HG02938 (cell line): Measurements from ENCODE around the gene SHCBP1.
"Not testable (repeated sequence)": the region's sequence is repeated elsewhere in the genome, so short reads cannot be mapped to it uniquely, and the experiment has no call there.

ENCODE experiments used
- ATAC-seq: cut with Tn5 transposase; IDR thresholded peaks from one replicate; pipeline ENCODE4 v1.9.1; 2021; ENCODE audit warnings: mild to moderate bottlenecking, moderate library complexity; ENCODE audit not compliant: unreplicated experiment

SHCBP1 gene

DNA sequence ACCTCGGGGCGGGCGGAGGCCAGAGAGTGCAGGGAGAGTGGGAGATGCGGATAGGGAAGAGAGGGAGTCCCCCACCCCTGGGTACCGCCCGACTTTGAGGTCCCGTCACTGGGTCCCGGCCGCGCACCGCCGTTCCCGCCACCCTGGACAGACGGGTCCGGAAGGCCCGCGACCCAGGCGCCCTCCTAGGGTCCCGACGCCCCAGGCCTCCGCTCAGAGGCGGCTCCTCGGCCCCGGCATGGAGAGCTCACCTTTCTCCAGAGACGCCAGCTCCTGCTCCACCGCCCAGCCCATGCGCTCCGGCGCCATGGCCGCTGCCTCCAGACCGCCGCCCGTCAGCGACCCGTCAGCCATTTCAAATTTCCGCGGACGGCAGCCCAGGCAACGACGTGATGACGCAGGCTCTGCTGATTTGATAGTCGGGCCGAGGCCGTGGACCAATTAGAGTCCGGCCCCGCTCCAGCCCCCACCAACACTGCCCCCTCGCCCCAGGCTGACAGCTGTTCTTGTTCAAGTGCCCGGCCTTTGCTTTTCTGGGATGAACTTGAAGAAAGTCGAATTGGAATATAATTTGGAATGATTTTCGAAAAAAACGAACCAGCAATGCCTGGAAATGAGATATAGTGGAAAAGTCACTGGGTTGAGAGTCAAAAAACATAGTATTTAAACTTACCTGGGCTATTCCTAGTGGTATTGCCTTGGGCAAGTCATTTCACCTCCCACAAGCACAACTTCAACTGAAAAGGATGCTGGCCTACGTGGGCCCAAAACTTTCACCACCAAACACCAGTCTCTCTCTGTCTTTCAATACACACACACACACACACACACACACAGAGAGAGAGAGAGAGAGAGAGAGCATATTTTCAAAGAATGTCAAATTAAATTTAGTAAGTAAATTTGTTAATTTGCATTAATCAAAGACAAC, at the start of gene SHCBP1:
Gene SHCBP1, minus strand, starts transcription at position 374 of the 928 bp plus-strand sequence. Its CDS starts 20 bp downstream, at position 354.
- ATAC-seq, result peak; percentile 82

- ATAC-seq, result no peak
Observed at GRCh38 chr16:46662123-46662522, 40.9 kb upstream of the SHCBP1 start.

- ATAC-seq, result peak; percentile 89
Observed at GRCh38 chr16:46658925-46659324, 37.7 kb upstream of the SHCBP1 start.

DNA sequence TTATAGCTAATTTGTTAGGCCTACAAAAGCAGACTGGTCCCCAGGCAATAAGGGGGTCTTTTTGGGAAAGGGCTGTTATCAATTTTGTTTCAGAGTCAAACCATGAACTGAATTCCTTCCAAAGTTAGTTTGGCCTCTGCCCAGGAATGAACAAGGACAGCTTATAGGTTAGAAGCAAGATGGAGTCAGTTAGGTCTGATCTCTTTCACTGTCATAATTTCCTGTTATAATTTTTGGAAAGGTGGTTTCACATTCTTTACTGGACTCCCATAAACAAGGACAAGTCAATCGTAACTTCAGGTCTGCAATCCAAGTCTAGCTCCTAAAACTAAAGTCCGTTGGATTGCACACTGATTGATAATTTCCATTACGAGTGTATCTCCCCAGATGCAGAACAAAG, 30.1 kb upstream of the SHCBP1 start:
- no peak for ATAC-seq

DNA sequence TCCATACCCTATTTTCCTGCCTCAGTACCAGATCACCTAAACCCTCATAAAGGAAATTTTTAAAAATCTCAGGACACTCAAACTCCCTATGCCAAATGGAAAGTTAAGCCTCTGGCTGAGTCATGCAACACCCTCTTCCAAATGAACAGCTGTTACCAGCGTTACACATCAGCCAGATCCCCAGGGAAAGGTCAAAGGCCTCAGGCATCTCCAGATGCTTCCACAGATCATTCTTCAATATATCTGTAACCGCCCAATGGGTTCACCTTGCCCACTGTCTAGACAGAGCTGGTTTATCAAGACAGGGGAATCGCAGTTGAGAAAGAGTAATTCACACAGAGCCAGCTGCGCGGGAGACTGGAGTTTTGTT, 29.1 kb upstream of the SHCBP1 start:
- ATAC-seq, result no peak

GRCh38 chr16:46649588-46650253, 28.5 kb upstream of the SHCBP1 start:
- no peak for ATAC-seq

DNA sequence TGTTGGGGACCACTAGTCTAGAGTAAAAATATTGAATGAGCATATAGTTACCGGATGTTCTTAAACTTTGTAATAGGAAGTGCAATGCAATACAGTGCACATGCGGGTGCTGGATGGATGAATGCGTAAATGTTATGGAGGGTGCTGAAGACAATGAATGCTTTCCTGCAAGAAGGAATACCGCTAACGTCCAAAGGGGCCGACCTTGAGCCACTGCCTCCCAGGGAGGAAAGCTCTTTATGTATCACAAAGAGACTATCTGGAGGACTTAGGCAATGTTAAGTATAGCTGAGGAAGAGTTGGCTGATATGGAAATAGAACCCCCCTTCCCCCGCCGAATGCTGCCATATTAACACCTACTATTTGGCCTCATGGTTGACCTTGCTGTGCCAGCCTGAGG, 27.5 kb upstream of the SHCBP1 start:
- no peak for ATAC-seq

- ATAC-seq, result no peak
Observed at GRCh38 chr16:46638947-46639925, 18.1 kb upstream of the SHCBP1 start.

DNA sequence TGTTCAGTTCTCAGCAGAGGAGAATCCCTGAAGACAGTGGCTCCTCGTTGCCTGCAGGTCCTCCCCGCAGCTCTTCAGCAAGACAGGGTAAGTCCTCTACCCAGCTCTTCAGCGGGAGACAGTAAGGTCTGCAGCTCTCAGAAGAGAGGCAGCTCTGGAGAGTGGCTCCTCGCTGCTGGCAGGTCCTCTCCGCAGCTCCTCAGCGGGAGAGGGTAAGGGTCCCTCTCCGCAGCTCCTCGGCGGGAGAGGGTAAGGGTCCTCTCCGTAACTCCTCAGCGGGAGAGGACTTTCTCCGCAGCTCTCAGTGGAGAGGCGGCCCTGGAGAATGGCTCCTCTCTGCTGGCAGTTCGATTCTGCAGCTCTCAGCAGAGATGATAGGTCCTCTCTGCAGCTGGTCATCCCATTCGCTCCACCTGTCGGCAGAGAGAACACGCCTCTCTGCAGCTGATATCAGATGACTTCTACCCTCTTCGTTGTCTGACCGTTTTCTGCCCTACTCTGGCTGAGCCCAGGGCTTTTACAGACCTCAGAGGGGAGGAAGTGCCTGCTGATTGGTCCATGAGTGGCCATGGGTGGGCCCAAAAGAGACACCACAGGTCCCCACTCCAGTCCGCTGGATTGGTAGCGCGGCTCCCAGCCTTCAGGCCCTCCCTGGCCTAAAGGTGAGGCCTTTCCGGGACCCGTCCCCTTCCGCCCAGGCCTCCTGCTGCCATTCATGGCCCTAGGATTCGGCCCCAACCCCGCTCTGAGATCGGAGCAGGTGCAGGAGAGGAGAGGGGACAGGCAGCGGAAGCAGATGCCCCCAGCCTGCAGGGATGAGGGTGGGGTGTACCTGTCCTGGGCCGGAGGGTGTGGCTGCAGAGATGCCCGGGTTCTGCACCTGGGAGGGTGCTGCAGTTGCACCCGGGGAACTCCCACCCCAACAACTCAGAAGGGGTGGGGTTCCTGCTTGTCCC, 11.9 kb upstream of the SHCBP1 start:
- no peak for ATAC-seq

DNA sequence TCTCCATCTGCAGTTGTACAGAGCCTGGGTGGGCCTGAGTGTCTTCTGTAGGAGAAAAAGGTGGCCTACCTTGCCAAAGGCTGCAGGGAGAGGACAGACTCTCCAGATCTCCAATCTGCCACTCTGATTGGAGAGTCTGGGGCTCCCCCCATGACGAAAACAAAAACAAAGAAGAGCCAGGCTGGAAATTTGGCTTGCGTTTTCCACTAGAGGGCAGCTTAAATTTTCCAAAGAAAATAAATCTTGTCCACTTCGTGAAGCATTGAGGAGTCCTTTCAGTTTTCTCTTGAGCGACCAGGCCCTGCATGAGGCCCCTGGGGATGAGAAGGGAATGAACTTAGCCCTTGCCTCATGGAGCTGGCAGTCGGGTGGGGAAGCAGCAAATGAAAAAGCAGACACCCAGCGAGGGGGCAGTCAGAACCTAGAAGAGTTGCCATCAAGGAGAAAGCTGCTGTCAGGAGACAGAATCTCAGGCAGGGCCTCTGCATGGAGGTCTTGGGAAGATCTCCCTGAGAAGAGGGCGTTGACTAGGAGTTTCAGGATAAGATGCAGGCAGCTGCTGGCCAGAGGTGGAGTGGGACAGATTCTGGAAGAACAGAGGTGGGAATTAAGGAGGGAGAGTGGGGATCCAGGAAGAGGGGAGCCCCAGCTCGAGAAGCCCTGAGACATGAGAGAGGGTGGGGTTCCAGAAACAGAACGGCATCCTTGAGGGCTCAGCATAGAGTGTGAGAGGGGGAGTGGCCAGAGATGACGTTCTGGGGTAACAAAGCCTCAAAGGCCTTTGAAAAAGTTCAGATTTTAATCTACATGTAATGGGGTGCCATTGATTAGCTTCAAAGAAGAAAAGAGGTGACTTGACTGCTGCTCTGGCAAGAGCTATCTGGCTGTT, 8.4 kb upstream of the SHCBP1 start:
- no peak for ATAC-seq

DNA sequence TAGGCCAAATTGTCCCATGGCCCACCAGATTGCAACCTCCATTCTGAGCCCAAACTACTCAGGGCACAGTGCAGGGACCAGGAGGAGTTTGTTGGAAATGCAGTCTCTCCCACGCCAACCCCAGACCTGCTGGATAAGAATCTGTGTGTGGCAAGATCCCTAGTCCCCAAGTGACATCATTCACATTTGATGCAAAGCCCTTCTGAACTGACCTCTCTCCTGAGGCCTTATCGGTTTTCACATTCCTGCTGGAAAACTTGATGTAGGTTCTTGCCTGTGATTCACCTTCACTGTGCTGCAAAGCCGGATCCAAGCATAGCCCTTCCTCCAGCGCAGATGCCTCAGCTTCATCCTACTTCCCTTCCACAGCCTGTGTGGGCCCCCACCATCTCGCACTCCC, 6.6 kb upstream of the SHCBP1 start:
- ATAC-seq, result no peak

DNA sequence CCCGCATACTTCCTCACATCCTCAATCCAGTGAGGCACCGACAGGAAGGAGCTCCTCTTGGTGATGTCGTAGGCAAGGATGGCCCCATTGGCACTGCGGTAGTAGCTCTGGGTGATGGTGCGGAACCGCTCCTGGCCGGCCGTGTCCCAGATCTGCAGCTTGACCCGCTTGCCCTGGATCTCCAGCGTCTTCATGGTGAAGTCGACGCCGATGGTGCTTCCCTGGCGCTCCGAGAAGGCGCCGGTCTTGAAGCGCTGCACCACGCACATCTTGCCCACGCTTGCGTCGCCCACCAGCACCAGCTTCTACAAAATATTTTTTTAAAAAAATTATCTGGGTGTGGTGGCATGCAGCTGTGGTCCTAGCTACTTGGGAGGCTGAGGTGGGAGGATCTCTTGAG, 5.5 kb upstream of the SHCBP1 start:
- not testable (repeated sequence) for ATAC-seq

- not testable (repeated sequence) for ATAC-seq
Observed at GRCh38 chr16:46624862-46625261, 3.7 kb upstream of the SHCBP1 start.

- not testable (repeated sequence) for ATAC-seq
Observed at GRCh38 chr16:46623707-46624106, 2.5 kb upstream of the SHCBP1 start.

- not testable (repeated sequence) for ATAC-seq
Observed at GRCh38 chr16:46623246-46623645, 2.1 kb upstream of the SHCBP1 start.

GRCh38 chr16:46621934-46622676, 926 bp upstream of the SHCBP1 start:
- ATAC-seq, result no peak

DNA sequence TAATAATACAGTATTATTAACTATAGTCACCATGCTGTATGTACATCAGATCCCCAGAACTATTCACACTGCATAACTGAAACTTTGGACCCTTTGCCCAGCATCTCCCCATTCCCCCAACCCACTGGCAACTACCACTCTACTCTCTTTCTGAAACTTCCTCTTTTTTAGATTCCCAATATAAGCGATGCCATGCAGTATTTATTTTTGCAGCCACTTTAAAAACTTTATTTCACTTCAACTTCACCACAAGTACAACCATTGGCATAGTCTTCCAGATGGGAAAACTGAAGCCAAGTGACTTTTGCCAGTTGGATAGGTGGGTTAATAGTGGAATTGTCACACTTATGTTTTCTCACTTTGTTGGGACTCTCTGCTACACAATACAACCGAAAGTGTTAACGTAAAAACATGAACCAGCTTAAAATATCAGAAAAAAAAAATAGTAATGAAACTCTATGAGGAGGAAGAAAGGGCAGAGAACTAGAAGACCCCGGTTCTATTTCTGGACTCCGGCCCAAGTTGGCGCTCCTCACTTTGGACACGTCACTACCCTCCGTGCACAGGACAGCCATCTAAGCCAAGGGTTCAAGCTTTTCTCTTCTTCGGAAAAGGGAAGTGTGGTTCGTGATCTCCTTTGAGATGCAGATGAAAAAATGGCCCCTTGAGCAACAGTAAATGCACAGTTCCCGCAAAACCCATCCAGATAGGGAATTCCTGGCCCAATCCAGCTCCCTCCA, 743 bp downstream of the SHCBP1 start:
- ATAC-seq, result peak; percentile 12
